Prostate gland (tissue), 2 donors: ENCODE data around the gene FAM151B. TPM values are rescaled to one million over a fixed set of nuclear protein-coding genes. Genes with fewer than 3 reads are reported as not detected.
A peak's percentile ranks its signal among the peaks of the same experiment; 100 is the strongest.

Source experiments
- DNase-seq: peaks from one replicate; pipeline ENCODE4 v3.0.0-alpha.2; 2019; ENCODE audit warnings: low spot score
- H3K27ac ChIP-seq, 2 donors: fragments of 200-600 bp; sonication (generic); 2 replicates each; pipeline ENCODE4 v1.5.1; 2017 to 2019
- H3K27me3 ChIP-seq: fragments of 200-600 bp; sonication (generic); replicated peaks from 2 replicates; pipeline ENCODE4 v1.5.1; 2019; ENCODE audit not compliant: insufficient read depth
- H3K36me3 ChIP-seq, 2 donors: fragments of 200-600 bp; sonication (generic); 1 replicate in 1 of 2; 2 replicates in 1 of 2; pipeline versions ENCODE4 v1.5.1 to v1.8.1; 2017 to 2019
- H3K4me1 ChIP-seq: fragments of 200-600 bp; sonication (generic); replicated peaks from 2 replicates; pipeline ENCODE4 v1.5.1; 2019
- H3K4me3 ChIP-seq, 2 donors: fragments of 200-600 bp; sonication (generic); 2 replicates each; pipeline ENCODE4 v1.5.1; 2017 to 2019
- H3K9me3 ChIP-seq: fragments of 200-600 bp; sonication (generic); 2 replicates; pipeline ENCODE4 v1.5.1; 2017
- CTCF ChIP-seq, 4 experiments: fragments of 200-600 bp in 2 of 4; fragments of 450-650 bp in 2 of 4; sonication (generic) in 2 of 4; IDR thresholded peaks; 1 replicate in 3 of 4; 2 replicates in 1 of 4; pipeline ENCODE4 v1.5.1; 2016 to 2019; ENCODE audit warnings: antibody characterized with exemption in 4 of 4, mild to moderate bottlenecking in 2 of 4, moderate library complexity in 2 of 4
- POLR2A ChIP-seq: fragments of 450-650 bp; IDR thresholded peaks from one replicate; pipeline ENCODE4 v1.6.1; 2016; ENCODE audit warnings: antibody characterized with exemption, mild to moderate bottlenecking
- POLR2AphosphoS5 ChIP-seq: sonication (generic); formaldehyde crosslinking; IDR thresholded peaks from one replicate; pipeline ENCODE4 v1.6.1; 2017; ENCODE audit warnings: antibody characterized with exemption
- WGBS: methylation state at CpG from one replicate; pipeline ENCODE4 v1.1.5; 2018; 5-methylcytosine and 5-hydroxymethylcytosine counted together
- intact Hi-C: fragments of 100-400 bp; cut with DNase I; formaldehyde crosslinking; loops from one replicate; pipeline ENCODE4 v1.14.2; 2022
- total RNA-seq, 2 donors: library from RNA; depleted of rRNA; stranded (reverse); fragments of >200 nt; gene quantifications; one replicate each; pipeline ENCODE4 v1.1.0, GENCODE V29; 2016

The FAM151B gene
- 1 to 10 TPM; 3.2 to 3.3 TPM for total RNA-seq

- no peaks in the 10 kb centered on the region for H3K4me1 ChIP-seq
- H3K27me3 ChIP-seq: no peaks in the 10 kb centered on the region
- peak within 1 kb of the TSS; percentile 53 to 64 for H3K4me3 ChIP-seq
- intact Hi-C loops: loop anchor here (5.0 kb wide), 2 partner anchors 81 to 184 kb away; partner anchors contain the start of gene ZFYVE16
- peaks cover 0 to 4% of the 10 kb centered on the region in 2 donors for H3K36me3 ChIP-seq
- TF ChIP-seq POLR2AphosphoS5: peak; percentile 88
- peak in 1 of 4 experiments; percentile 44 for TF ChIP-seq CTCF (IDR thresholded peaks at IDR 0.05)
- TF ChIP-seq POLR2A: peak; percentile 52
- WGBS: under 1% methylated on average over 65 of the region's 85 CpGs
- no peaks in the 10 kb centered on the region for H3K9me3 ChIP-seq
- peak; percentile 94 for DNase-seq
- H3K27ac ChIP-seq: peak within 1 kb of the TSS; percentile 82 to 88
Measured at GRCh38 chr5:80487829-80488721, at the start of gene FAM151B. Gene FAM151B (plus strand): TSS chr5:80488100. CDS start chr5:80488124, 24 bp downstream.

- no peak for TF ChIP-seq POLR2A
- no peak for TF ChIP-seq CTCF (IDR thresholded peaks at IDR 0.05)
- TF ChIP-seq POLR2AphosphoS5: no peak
- Histone ChIP-seq H3K36me3 (peaks cover 0 to 4% of the 10 kb centered on the region in 2 donors), H3K9me3 (no peaks in the 10 kb centered on the region), H3K4me3 (no peak overlapping the region), H3K4me1 (no peaks in the 10 kb centered on the region), H3K27ac (no peak overlapping the region), H3K27me3 (no peaks in the 10 kb centered on the region)
- intact Hi-C loops: no loop called here
- no peak for DNase-seq
- WGBS: 59% methylated on average over 4 of the region's 4 CpGs
Measured at GRCh38 chr5:80438739-80439138, 49.2 kb upstream of the FAM151B start.

- Histone ChIP-seq H3K36me3 (peaks cover 0 to 4% of the 10 kb centered on the region in 2 donors), H3K4me1 (no peaks in the 10 kb centered on the region), H3K27ac (no peak overlapping the region), H3K4me3 (no peak overlapping the region), H3K9me3 (no peaks in the 10 kb centered on the region), H3K27me3 (no peaks in the 10 kb centered on the region)
- no peak for TF ChIP-seq POLR2AphosphoS5
- TF ChIP-seq CTCF (IDR thresholded peaks at IDR 0.05): no peak
- TF ChIP-seq POLR2A: no peak
- DNase-seq: no peak
- intact Hi-C loops: no loop called here
Measured at GRCh38 chr5:80439213-80439612, 48.7 kb upstream of the FAM151B start.

GRCh38 chr5:80442742-80443141 is 45.2 kb upstream of the FAM151B start:
- Histone ChIP-seq H3K27me3 (no peaks in the 10 kb centered on the region), H3K36me3 (no peaks in the 10 kb centered on the region), H3K4me3 (no peak overlapping the region), H3K9me3 (no peaks in the 10 kb centered on the region), H3K4me1 (no peaks in the 10 kb centered on the region), H3K27ac (no peak overlapping the region)
- no peak for DNase-seq
- TF ChIP-seq POLR2A (no peak), CTCF (IDR thresholded peaks at IDR 0.05) (no peak), POLR2AphosphoS5 (no peak)
- intact Hi-C loops: no loop called here

- H3K4me3 ChIP-seq: no peak overlapping the region
- intact Hi-C loops: no loop called here
- 93% methylated on average over 2 of the region's 2 CpGs for WGBS
- DNase-seq: no peak
- no peaks in the 10 kb centered on the region for H3K27me3 ChIP-seq
- no peak overlapping the region for H3K27ac ChIP-seq
- TF ChIP-seq POLR2A (no peak), CTCF (IDR thresholded peaks at IDR 0.05) (no peak), POLR2AphosphoS5 (no peak)
- no peaks in the 10 kb centered on the region for H3K9me3 ChIP-seq
- no peaks in the 10 kb centered on the region for H3K4me1 ChIP-seq
- no peaks in the 10 kb centered on the region for H3K36me3 ChIP-seq
Measured at GRCh38 chr5:80453366-80453765, 34.5 kb upstream of the FAM151B start.
